GM12864 (cell line): Measurements from ENCODE around the gene BTBD16.

Experiments used
- DNase-seq: peaks from one replicate; pipeline ENCODE4 v3.0.0-alpha.2; 2011; ENCODE audit warnings: low read depth
- H3K4me3 ChIP-seq: 2 replicates; pipeline ENCODE4 v1.5.1; 2011; ENCODE audit warnings: mild to moderate bottlenecking, low read depth, low read length, control low read depth
- CTCF ChIP-seq: IDR thresholded peaks from 2 replicates; pipeline ENCODE4 v1.5.1; 2011; ENCODE audit warnings: low read depth, mild to moderate bottlenecking, moderate library complexity, low read length, control low read depth, inconsistent platforms; ENCODE audit errors: missing control alignments

The BTBD16 gene

GRCh38 chr10:122352817-122353525, 81.9 kb downstream of the BTBD16 start:
- H3K4me3 ChIP-seq, result no peak overlapping the region
- no peak for DNase-seq
- no peak for TF ChIP-seq CTCF

GRCh38 chr10:122354383-122354782, 83.3 kb downstream of the BTBD16 start:
- TF ChIP-seq CTCF, result no peak
- no peak for DNase-seq
- H3K4me3 ChIP-seq, result no peak overlapping the region

- no peak for TF ChIP-seq CTCF
- no peak overlapping the region for H3K4me3 ChIP-seq
- DNase-seq, result no peak
Measured at GRCh38 chr10:122357685-122358084, 86.6 kb downstream of the BTBD16 start.

GRCh38 chr10:122359621-122360020, 88.5 kb downstream of the BTBD16 start:
- no peak for TF ChIP-seq CTCF
- no peak overlapping the region for H3K4me3 ChIP-seq
- no peak for DNase-seq

GRCh38 chr10:122361046-122361445, 90.0 kb downstream of the BTBD16 start:
- no peak for DNase-seq
- H3K4me3 ChIP-seq, result no peak overlapping the region
- TF ChIP-seq CTCF, result no peak

GRCh38 chr10:122362031-122362592, 91.0 kb downstream of the BTBD16 start:
- TF ChIP-seq CTCF, result no peak
- DNase-seq, result no peak

GRCh38 chr10:122362621-122363020, 91.5 kb downstream of the BTBD16 start:
- no peak overlapping the region for H3K4me3 ChIP-seq
- DNase-seq, result no peak
- no peak for TF ChIP-seq CTCF

More at GRCh38 chr10:122362031-122362592, 91.0 kb downstream of the BTBD16 start:
- no peak overlapping the region for H3K4me3 ChIP-seq
